ENCODE results near the gene TCL1A.
"Not testable (repeated sequence)": the region's sequence is repeated elsewhere in the genome, so short reads cannot be mapped to it uniquely, and the experiment has no call there.

Gene TCL1A, protein sequence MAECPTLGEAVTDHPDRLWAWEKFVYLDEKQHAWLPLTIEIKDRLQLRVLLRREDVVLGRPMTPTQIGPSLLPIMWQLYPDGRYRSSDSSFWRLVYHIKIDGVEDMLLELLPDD

DNA sequence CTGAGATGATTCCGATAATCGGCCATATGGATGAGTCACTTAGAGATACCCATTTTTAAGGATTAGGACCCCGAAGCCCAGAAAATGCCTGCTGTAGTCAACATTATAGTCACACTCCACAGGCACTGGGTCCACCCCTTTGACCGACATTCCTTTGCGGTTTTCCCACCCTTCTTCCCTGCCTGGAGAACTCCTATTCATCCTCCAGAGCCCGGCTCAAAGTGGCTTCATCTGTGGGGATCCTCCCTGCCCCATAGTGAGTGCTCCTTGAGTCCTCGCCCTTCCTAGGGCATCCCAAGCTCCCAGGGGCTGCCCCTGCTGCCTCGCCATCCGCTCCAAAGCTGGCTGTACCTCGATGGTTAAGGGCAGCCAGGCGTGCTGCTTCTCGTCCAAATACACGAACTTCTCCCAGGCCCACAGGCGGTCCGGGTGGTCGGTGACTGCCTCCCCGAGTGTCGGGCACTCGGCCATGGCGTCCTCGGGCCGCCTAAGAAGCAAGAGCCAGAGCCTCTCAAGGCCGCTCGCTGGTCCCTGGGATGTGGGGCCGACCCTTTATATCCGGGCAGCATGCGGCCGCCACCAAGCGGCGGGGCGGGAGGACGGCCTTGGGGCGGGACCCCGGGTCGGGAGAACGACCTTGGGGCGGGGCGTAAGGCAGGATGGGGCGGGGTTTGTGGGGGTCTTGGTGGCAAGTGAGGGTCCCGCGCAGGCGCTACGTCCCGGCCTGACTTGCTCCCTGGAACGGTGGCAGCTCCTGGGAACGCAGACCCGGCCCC, at the start of gene TCL1A:
Gene TCL1A, minus strand, starts transcription at position 530 of the 776 bp plus-strand sequence. Its CDS starts 59 bp downstream, at position 471.
- no peak for DNase-seq

DNA sequence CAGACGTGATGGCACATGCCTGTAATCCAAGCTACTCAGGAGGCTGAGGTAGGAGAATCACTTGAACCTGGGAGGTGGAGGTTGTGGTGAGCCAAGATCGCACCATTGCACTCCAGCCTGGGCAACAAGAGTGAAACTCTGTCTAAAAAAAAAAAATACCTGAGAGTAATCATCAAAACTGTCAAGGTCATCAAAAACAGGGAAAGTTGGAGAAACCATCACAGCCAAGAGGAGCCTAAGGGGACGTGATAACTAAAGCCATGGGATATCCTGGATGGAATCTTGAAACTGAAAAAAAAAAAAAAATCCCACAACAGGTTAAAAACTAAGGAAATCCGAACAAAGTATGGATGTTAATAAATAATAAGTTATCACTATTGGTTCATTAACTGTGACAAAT, 49.1 kb upstream of the TCL1A start:
- not testable (repeated sequence) for DNase-seq

DNA sequence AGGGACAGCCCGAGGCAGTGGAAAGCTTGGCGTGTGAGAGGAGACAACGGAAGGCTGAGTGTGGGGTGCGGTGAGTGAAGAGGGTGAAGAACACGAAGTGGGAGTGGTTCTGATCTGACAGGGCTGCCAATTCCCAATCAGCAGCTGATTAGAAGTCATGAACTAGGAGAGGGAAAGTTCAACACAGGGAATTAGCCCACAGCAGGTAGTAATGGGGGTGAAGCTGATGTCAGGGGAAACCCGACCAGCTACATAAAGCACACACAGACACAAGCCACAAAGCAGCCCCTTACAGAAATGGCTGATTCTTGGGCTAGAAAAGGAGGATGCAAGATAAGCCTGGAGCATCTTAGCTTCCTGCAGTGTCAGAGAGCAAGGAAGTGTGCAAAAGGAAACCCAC, 47.5 kb upstream of the TCL1A start:
- no peak for DNase-seq

DNA sequence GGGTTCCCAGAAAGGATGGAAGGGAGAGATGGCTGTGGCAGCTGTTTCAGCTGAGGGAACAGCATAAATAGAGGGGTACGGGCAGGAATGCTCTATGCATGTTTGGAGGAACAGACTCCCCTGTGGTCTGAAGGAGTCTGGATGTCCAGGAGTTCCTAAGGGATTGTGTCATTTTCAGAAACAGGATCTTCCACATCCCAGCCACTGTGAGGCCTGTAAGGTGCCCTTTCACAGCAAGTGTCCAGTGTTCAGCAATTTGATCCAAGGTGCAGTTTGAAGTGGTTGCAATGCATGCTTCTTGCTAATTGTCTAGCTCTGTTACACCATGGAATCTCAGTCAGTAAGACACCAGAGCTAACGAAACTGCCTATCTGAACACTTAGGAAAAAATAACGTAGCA, 46.7 kb upstream of the TCL1A start:
- no peak for DNase-seq

DNA sequence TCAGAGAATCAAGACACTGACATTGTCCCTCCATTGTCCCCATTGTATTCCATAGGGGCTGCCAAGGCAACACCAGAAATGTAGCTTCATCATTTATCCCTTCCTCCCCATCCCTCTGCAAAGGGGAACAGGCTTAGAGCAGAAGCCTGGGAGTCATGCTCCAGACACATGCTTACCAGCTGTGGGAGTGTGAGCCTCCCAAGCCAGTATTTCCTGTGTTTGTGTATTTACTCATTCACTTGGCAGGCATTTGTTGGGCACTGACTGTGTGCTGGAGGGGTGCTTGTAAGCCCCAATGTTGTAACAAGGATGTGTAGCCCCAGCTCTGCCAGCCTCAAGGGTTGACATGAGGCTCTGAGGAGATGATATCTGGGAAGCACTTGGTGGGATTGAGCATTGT, 46.0 kb upstream of the TCL1A start:
- DNase-seq: no peak

DNA sequence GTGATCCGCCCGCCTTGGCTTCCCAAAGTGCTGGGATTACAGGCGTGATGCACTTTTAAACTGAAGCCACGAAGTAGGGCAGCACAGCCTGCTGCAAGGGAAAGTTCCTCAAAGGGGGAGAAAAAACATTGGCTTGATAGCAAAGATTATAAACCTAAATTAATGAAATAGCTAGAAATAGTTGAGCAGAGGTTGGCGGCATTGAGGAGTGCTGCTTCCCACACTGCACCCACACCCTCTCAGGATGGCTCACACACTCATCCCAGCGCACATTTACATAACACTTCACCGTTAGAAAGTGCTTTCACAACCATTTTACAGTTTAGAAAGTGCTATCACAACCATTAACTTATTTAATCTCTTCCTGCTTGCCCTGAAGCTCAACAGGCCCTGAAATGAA, 44.4 kb upstream of the TCL1A start:
- no peak for DNase-seq

DNA sequence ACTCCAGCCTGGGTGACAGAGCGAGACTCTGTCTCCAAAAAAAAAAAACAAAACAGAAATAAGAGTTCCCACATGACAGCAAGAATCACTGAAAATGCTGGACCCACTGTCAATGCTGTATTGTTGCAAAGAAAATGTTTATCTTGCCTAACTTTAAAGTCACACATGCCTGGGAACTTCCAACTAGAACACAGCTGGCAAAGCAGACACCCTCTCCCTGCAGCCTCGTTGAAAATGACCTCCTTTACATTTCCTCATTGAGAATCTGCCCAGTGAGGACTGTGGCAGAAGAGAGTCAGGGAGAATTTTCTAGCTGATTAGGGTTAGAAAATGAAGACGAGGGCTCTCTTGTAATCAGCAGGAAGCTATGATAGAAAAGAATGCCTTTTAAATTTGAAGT, 42.8 kb upstream of the TCL1A start:
- no peak for DNase-seq

DNA sequence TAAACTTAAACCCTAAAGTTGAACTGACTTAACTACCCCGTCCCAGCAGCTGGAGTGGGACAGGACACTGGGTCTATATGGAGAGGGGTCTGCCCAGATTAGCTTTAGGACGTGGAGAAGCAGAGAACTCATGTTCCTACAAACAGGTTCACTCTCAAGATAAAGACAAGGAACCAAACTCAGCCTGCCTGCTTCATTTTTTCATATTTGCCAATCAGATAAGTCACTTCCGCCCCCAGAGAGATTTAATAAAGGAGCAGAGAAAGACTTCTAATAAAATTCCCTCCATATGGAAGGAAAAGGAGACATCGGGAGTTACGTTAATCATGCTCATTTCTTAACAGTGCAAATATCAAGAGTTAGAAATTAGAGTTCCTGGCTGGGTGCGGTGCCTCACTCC, 42.2 kb upstream of the TCL1A start:
- DNase-seq: no peak

DNA sequence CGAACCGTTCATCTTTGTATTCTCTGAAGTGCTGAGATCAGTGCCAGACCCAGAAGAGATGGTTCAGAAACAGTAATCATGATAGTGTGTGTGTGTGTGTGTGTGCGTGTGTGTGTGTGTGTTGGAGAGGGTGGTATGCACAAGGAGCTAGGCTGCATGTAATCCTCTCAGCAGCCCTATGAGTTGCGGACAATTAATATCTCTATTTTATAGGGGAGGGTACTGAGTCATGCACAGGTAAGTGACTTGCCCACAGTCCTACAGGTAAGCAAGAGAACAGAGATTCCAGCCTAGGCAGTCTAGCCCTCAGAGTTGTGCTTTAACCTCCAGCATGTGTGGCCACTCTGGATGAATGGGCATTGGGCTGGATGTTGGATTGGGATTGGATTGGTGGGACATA, 27.9 kb upstream of the TCL1A start:
- no peak for DNase-seq

DNA sequence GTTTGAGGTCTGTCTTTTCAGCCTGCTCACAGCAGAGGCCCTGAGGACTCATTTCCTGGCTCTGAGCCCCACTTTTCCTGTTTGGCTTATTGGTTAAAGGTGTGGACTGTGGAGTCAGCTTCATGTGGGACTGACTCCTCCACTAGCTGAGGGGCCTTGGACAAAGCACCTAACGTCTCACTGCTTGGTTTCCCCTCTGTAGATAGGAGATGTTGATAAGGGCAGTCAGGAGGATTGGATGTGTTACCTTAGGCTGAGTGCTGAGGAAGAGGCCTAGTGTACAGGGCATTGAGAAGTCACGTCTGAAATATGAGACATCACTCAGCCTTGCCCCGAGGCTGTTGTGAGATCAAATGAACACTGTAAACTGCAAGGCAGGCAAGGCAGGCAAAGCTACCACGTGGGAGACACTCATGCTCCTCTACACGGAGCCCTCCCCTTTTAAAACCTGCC, 27.1 kb upstream of the TCL1A start:
- DNase-seq: no peak

DNA sequence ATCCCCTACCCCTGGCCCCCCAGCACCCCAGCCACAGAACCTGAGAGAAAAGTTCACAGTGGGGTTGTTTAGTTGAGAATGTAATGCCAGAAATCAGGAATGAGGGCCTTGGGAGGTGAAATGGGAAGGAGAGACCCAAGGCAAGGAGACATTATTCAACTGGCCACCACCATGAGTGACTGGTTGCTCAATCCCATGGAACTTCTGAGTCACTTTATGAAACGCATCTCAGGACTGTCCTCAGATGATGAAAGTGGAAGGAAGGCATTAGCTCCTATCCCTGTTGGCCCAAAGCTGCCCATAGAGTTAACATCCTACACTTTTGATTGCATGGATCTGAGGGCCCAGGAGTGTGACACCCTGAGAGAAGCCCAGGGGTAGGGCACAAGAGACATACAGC, 25.4 kb upstream of the TCL1A start:
- DNase-seq: no peak

DNA sequence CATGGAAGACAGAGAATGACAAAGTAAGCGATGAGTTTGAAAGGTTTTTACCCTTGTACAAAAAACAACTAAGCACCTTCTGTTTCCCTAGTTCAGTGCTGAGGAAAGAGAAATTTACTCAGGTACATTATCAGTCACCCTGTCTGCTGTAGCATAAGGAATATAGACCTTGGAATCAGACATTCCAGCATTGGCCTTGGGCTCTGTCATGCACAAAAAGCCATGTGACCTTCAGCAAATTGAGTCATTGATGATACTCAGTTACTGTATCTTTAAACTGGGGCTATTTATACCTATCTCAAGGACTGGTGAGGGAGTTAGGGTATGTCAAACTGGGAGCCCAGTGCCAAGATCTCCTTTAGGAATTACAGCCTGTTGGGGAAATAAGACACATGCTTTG, 19.3 kb upstream of the TCL1A start:
- DNase-seq: no peak

DNA sequence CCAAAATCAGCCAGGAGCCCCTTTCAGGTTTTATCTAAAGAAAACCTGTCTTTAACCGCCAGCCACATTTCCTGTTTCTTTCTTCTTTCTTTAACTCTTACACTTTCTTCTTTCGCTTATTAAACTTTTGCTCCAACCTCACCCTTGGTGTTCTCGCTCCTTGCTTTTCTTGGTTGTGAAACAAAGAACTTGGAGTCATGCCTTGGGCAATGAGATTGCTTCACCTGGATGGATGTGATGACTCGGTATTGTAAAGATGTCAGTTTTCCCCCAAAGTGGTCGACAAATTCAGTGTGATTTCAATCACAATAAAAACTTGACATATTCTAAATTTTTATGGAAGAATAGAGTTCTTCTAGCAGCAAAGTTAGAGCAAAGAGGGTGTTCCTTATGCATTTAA, 16.2 kb upstream of the TCL1A start:
- no peak for DNase-seq

DNA sequence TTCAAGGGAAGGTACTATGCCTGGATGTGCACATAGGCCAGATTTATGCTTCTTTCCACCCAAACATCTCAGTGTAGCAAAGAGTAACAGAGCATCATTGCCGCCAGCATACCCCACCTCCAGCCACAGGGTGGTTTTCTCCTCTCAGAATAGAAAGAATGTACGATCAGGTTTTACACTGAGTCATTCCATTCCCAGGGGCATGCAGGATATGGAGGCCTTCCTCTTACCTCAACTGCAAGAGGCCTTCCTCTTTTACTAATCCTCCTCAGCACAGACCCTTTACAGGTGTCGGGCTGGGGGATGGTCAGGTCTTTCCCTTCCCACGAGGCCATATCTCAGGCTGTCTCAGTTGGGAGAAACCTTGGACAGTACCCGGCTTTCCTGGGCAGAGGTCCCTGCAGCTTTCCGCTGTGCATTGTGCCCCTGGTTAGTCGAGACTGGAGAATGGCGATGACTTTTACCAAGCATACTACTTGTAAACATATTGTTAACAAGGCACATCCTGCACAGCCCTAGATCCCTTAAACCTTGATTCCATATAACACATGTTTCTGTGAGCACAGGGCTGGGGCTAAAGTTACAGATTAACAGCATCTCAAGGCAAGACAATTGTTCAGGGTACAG, 15.6 kb upstream of the TCL1A start:
- not testable (repeated sequence) for DNase-seq

DNA sequence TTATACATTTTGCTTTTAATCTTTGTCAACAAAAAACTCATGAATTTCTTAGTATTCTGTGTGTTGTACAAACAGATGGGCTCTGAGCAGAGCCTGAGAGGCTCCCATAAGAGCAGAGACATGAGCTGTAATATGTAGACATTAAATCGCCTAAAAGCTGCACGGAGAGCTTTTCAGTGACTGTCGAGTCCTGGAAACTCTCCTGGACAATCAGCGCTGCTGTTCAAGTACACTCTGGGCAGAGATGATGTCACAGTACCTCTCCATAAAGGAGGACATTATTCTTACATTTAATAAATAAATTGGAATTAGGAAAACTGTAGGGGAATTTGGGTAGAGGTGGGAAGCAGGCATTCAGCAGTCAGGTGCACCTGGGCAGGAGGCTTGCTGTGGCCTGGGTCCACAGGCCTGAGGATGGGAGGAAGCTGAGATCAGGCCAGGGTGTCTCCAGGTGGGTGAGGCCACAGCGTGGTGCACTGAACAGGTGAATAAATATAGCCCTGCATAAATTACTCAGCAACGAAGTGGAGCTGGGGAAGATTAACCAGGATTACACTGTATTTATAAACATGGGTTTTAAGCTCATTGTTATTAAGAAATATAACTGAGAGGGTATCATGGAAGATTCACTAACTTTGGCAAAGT, 13.3 kb upstream of the TCL1A start:
- no peak for DNase-seq

DNA sequence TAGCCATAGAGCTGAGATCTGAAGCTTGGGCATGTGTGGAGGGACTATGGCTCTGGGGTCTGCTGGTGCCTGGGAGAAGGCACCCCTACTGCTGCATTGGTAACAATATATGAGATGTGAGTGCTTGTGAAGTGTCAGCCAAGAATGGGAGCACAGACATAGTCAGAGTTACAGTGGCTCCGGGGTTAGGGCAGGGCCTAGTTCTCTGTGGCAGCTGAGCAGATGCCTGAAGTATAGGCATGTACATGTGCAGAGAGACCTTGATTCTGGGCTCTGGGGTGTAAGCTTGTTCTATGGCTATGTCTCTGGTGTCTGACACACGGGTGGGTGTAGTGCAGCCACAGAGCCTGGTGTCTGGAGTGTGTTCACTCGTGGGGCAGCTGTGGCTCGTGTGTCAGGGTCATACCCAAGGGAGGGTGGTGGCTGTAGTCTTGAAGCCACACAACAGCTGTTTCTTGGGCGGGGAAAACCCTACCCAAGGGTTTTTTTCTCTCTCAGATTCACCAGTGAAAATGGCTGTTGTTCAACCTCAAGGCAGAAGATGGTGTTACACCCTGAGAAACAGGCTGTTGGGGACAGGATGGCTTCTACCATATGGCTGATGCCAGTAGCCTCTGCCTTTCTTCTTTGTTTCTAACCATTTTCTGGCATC, 11.9 kb upstream of the TCL1A start:
- DNase-seq: no peak

DNA sequence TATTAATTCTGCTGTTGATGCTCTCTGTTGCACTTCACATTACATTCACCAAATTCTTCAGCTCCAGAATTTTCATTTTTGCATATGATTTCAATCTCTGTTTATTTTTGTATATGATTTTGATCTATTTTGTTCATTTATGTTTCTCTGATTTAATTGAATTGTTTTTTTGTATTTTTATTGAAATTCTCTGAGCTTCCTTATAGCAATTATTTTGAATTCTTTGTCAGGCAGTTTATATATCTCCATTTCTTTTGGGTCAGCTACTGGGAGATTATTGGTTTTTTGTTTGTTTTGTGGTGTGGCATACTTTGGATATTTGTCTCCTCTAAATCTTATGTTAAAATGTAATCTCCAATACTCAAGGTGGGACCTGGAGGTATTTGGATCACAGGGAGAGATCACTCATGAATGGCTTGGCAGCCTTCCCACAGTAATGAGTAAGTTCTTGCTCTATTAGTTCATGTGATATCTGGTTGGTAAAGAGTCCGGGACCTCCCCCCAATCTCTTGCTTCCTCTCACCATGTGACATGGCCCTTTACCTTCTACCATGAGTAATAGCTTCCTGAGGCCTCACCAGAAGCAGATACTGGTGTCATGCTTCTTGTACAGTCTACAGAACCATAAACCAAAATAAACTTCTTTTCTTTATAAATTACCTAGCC, 8.7 kb upstream of the TCL1A start:
- no peak for DNase-seq

DNA sequence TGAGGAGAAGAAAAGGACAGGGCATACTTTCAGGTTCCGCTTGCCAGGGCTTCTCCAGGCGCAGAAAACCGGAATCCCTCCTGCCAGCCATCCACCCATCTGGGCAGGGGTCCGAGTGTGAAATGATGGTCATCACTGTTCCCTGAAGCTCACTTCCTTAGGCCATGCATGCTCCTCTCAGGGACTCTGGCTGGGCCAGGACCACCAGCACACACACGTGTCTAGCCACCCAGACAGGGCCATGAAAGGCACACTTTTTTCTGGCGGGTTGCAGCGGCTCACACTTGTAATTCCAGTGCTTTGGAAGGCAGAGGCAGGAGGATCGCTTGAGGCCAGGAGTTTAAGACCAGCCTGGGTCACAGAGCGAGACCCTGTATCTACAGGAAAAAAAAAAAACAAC, 1.5 kb downstream of the TCL1A start:
- DNase-seq: no peak

DNA sequence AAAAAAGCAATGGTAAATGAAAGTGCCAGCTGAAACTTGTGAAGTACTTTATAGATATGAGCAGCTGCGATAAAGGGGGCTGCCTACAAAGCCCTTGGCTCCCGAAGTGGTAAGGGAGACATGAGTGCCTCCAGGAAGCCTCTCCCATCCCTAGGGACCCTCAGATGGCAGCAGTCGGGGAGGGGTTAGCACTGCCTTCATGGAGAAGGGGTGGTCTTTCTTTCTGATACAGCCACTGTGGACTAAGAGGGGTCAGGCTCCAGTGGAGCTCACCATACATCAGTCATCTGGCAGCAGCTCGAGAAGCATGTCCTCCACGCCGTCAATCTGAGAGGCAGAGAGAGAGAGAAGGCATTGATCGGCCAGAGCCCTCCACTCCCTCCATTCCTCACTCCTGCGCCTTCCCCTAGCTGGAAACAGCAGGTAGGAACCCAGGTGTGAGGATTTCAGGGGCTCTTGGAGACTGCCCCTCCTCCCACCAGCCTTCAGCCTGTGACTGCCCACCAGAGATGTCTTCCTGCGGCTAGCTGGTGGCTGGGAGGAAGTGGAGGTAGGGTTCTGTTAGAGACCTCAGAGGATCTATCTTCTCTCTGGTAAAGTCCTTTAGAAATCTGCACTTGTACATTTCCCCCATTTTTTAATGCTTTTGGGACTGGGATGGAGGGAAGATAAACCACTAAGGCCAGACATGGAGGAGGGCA, 2.3 kb downstream of the TCL1A start:
- no peak for DNase-seq

DNA sequence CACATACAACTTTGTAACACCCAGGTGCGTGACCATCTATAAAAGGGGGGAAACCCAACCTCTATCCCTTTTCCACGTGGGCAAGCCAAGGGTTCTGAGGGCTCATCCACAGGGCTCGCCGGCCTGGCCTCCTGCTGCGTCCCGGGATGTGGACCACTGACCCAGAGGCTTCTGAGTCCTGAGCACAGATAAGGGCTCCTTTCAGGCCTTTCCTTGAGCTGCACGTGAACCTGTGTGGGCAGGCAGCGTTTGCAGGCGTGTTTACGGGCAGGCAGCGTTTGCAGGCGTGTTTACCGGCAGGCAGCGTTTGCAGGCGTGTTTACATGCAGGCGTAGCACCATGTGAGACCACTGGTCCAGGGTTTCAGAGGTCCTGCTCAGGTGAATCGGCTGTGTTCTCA, 3.8 kb downstream of the TCL1A start:
- DNase-seq: no peak

DNA sequence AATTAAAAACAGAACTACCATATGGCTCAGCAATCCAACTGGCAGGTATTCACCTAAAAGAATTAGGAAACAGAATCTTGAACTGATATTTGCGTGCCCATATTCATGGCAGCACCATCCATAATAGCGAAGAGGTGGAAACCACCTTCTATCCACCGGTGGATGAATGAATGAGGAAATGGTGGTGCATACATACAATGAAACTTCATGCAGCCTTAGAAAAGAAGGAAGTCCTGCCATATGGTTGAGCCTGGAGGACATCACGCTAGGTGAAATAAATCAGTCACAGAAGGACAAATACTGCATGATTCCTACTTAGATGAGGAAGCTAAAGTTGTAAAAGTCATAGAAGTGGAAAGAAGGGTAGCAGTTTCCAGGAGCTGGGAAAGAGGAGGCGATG, 6.6 kb downstream of the TCL1A start:
- no peak for DNase-seq

DNA sequence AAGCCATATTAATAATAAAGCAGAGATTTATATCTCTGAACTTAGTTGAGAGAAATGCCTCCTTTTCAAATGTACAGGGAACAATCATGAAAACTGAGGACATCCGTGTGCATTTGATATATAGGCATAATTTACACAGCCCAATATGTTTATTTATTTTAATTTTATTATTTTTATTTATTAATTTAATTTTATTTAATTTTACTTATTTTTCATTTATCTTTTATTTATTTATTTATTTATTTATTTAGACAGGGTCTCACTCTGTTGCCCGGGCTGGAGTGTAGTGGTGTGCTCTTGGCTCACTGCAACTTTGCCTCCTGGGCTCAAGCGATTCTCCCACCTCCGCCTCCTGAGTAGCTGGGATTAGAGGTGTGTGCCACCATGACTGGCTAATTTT, 8.4 kb downstream of the TCL1A start:
- no peak for DNase-seq
